Urinary bladder (tissue), 4 donors: ENCODE results near the gene ABCC4. TPM values are rescaled to one million over a fixed set of nuclear protein-coding genes. Genes with fewer than 3 reads are reported as not detected.
A peak's percentile ranks its signal among the peaks of the same experiment; 100 is the strongest.

Experiments
- DNase-seq: peaks from one replicate; pipeline ENCODE4 v3.0.0-alpha.2; 2015; ENCODE audit errors: extremely low spot score
- H3K27ac ChIP-seq: one replicate; pipeline ENCODE4 v1.5.1; 2013; ENCODE audit warnings: low read depth, mild to moderate bottlenecking, moderate library complexity
- H3K36me3 ChIP-seq: one replicate; pipeline ENCODE4 v1.6.1; 2013; ENCODE audit warnings: mild to moderate bottlenecking, moderate library complexity; ENCODE audit not compliant: insufficient read depth
- H3K4me1 ChIP-seq: one replicate; pipeline ENCODE4 v1.6.1; 2013; ENCODE audit warnings: mild to moderate bottlenecking, moderate library complexity; ENCODE audit not compliant: insufficient read depth
- H3K4me3 ChIP-seq: one replicate; pipeline ENCODE4 v1.5.1; 2013; ENCODE audit warnings: low read depth, low read length
- WGBS: extraction: QIAGEN DNeasy Blood & Tissue Kit; methylation state at CpG from one replicate; pipeline ENCODE4 v1.1.7; 2013; 5-methylcytosine and 5-hydroxymethylcytosine counted together
- polyA plus RNA-seq: library from polyadenylated mRNA; stranded (reverse); fragments of 200-250 nt; gene quantifications from one replicate; pipeline ENCODE4 v1.2.3, GENCODE V29; 2013
- total RNA-seq: library from RNA; depleted of rRNA; stranded (reverse); fragments of >200 nt; gene quantifications from one replicate; pipeline ENCODE4 v1.2.3, GENCODE V29; 2014
- donor health status: healthy with polysubstance abuse.
- donor health status: healthy.

ABCC4 gene
- total and polyA plus RNA-seq, 2 donors = 31.4 to 32.5 TPM

GRCh38 chr13:95124959-95125358 lies 176.3 kb downstream of the ABCC4 start:
- WGBS = 77% methylated on average over 2 of the region's 2 CpGs
- no peak for DNase-seq
- H3K4me3 ChIP-seq = no peak overlapping the region
- no peaks in the 10 kb centered on the region for H3K4me1 ChIP-seq
- no peak overlapping the region for H3K27ac ChIP-seq
- no peaks in the 10 kb centered on the region for H3K36me3 ChIP-seq

DNA sequence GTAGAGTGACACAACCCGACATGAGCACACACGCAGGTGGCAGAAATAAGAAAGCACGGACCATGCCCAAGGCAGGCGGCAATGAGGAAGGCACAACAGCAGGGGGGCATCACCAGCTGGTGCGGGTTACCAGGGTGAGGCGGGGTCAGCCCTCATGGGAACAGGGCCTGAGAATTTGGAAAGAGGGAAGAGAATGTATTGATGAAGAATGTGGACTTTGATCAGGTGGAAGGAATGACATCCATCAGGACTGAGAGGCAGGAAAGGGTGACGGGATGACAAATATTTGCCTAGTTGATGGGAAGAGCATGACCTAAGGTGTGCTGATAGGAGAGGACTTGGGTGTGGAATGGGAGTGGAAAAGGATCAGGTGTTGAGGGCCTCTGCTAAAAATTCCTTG lies 177.5 kb downstream of the ABCC4 start:
- Histone ChIP-seq H3K36me3 (no peaks in the 10 kb centered on the region), H3K4me3 (no peak overlapping the region), H3K4me1 (no peaks in the 10 kb centered on the region), H3K27ac (no peak overlapping the region)
- no peak for DNase-seq
- 83% methylated on average over 7 of the region's 7 CpGs for WGBS

GRCh38 chr13:95122063-95122462 lies 179.2 kb downstream of the ABCC4 start:
- 56% methylated on average over 4 of the region's 4 CpGs for WGBS
- Histone ChIP-seq H3K4me1 (no peaks in the 10 kb centered on the region), H3K27ac (no peak overlapping the region), H3K4me3 (no peak overlapping the region), H3K36me3 (no peaks in the 10 kb centered on the region)
- DNase-seq = no peak

DNA sequence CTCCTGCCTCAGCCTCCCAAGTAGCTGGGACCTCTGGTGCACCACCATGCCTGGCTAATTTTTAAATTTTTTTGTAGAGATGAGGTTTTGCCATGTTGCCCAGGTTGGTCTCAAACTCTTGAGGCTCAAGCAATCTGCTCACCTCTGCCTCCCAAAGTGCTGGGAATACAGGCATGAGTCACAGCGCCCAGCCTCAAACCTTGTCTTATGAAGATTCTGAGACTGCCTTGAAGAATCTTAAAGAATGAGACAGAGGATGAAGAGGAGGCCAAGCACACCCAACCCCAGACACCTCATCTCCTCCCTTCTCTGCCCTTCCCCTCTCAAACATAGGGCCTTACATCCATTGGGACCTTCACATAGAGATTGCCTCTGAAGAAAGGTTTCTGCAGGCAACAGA lies 179.7 kb downstream of the ABCC4 start:
- Histone ChIP-seq H3K36me3 (no peaks in the 10 kb centered on the region), H3K4me3 (no peak overlapping the region), H3K4me1 (no peaks in the 10 kb centered on the region), H3K27ac (no peak overlapping the region)
- WGBS = 100% methylated on average over 1 of the region's 1 CpG
- no peak for DNase-seq

GRCh38 chr13:95120650-95121049 lies 180.6 kb downstream of the ABCC4 start:
- H3K27ac ChIP-seq = no peak overlapping the region
- no peaks in the 10 kb centered on the region for H3K4me1 ChIP-seq
- H3K36me3 ChIP-seq = no peaks in the 10 kb centered on the region
- no peak overlapping the region for H3K4me3 ChIP-seq
- DNase-seq = no peak
- whole genome bisulfite sequencing = 99% methylated on average over 2 of the region's 2 CpGs

DNA sequence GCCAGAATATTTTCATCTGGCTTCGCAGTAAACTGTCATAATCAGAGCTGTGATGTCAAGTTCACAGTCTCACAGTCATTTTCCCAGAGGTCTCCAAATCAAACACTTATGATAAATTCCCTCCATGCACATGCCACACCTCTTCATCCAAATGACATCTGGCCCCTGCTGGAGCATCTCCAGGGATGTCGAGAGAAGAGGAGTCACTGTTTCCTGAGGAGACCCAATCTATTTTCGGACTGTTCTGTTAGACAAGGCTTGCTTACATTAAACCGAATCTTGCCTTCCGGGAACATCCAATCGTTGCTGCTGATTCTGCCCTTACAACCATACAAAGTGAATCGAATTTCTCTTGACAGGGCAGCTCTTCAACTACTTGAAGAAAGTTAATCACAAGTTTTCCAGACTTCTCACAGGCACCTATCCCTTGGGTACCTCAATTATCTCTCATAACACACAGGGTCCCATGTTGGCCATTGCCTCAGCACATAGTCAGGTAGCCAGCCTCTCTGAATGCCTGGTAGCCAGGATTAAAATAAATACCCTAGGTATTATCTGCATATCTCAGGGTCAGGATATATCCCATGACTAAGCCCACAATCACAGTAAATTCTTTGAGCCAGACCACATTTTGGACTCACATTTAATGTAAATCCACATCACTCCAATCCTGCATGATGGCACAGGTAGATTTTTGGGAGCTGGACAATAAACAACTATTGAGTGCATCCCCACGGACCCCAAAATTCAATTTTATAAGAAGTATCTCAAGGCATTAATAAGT lies 182.5 kb downstream of the ABCC4 start:
- no peak overlapping the region for H3K4me3 ChIP-seq
- H3K27ac ChIP-seq = no peak overlapping the region
- no peaks in the 10 kb centered on the region for H3K36me3 ChIP-seq
- no peaks in the 10 kb centered on the region for H3K4me1 ChIP-seq
- 91% methylated on average over 8 of the region's 8 CpGs for WGBS
- DNase-seq = no peak

GRCh38 chr13:95117092-95117491 lies 184.2 kb downstream of the ABCC4 start:
- no peaks in the 10 kb centered on the region for H3K36me3 ChIP-seq

DNA sequence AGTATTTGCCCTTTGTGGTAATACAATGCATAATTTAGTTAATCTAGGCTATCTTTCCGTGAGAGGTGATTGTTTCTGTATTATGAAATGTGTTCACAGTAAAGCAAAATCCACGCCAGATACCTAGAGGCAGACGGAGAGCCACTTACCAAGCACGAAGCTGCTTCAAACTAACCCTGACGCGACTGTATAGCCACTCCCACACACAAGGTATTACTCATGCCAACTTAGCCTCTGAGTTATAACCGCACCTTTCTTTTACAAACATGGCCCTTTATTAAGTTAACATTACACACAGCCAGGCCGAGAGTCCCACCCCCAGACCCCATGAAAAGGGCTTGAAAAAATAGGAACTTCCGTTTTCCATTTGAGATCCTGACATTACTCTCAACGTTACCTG lies 185.7 kb downstream of the ABCC4 start:
- Histone ChIP-seq H3K27ac (no peak overlapping the region), H3K4me1 (no peaks in the 10 kb centered on the region), H3K36me3 (no peaks in the 10 kb centered on the region), H3K4me3 (no peak overlapping the region)
- DNase-seq = peak; percentile 14
- WGBS = 85% methylated on average over 10 of the region's 10 CpGs

More at GRCh38 chr13:95117092-95117491, 184.2 kb downstream of the ABCC4 start:
- no peak overlapping the region for H3K4me3 ChIP-seq
- DNase-seq = no peak
- H3K27ac ChIP-seq = no peak overlapping the region
- WGBS = 65% methylated on average over 6 of the region's 6 CpGs
- no peaks in the 10 kb centered on the region for H3K4me1 ChIP-seq

GRCh38 chr13:95113601-95114000 lies 187.7 kb downstream of the ABCC4 start:
- DNase-seq = no peak
- H3K4me3 ChIP-seq = no peak overlapping the region
- H3K4me1 ChIP-seq = no peaks in the 10 kb centered on the region
- H3K36me3 ChIP-seq = no peaks in the 10 kb centered on the region
- 88% methylated on average over 5 of the region's 5 CpGs for WGBS
- no peak overlapping the region for H3K27ac ChIP-seq

DNA sequence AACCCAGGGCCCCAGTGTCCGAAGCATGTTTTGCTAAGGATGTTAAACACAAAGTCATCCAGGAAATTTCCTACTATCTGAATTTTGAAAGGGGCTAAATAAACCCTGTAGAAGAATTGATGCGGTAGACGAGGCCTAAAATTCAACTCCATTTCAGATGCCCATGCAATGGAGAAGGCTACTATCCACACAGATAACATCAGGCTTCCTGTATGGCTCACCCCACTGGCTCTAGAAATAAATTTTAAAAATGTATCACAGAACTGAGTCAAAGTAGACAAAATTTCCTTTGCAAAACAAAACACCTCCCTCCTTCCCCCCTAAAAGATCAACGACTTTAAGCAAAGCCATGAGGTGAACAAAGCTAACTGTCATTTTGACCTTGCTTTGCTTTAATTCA lies 188.4 kb downstream of the ABCC4 start:
- no peaks in the 10 kb centered on the region for H3K36me3 ChIP-seq
- no peak for DNase-seq
- H3K4me1 ChIP-seq = no peaks in the 10 kb centered on the region
- no peak overlapping the region for H3K4me3 ChIP-seq
- no peak overlapping the region for H3K27ac ChIP-seq
- WGBS = 85% methylated on average over 4 of the region's 4 CpGs

DNA sequence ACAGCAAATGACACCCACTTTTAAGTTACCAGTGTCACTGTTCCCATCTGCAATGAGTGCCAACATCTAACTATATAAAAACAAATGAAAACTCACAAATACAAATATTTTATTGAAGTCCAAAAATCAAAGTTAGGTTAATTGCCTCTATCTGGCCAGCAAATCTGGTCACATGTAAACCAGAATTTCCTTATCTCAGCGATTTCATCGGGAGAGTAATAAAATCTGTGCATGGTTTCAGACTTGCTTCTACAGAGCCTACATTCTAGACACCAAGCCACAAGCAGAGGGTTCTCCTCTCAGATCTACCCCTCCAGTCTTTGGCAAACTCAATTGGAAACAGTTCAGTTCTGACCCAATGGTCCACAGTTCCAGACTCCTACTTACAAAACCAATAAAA lies 189.6 kb downstream of the ABCC4 start:
- H3K36me3 ChIP-seq = no peaks in the 10 kb centered on the region
- 59% methylated on average over 2 of the region's 2 CpGs for whole genome bisulfite sequencing
- no peaks in the 10 kb centered on the region for H3K4me1 ChIP-seq
- DNase-seq = no peak
- H3K4me3 ChIP-seq = no peak overlapping the region
- no peak overlapping the region for H3K27ac ChIP-seq

- H3K27ac ChIP-seq = no peak overlapping the region
- H3K4me1 ChIP-seq = no peaks in the 10 kb centered on the region
- no peak overlapping the region for H3K4me3 ChIP-seq
- no peak for DNase-seq
- no peaks in the 10 kb centered on the region for H3K36me3 ChIP-seq
- WGBS = 66% methylated on average over 1 of the region's 1 CpG
Measured at GRCh38 chr13:95106562-95106961, 194.7 kb downstream of the ABCC4 start.

DNA sequence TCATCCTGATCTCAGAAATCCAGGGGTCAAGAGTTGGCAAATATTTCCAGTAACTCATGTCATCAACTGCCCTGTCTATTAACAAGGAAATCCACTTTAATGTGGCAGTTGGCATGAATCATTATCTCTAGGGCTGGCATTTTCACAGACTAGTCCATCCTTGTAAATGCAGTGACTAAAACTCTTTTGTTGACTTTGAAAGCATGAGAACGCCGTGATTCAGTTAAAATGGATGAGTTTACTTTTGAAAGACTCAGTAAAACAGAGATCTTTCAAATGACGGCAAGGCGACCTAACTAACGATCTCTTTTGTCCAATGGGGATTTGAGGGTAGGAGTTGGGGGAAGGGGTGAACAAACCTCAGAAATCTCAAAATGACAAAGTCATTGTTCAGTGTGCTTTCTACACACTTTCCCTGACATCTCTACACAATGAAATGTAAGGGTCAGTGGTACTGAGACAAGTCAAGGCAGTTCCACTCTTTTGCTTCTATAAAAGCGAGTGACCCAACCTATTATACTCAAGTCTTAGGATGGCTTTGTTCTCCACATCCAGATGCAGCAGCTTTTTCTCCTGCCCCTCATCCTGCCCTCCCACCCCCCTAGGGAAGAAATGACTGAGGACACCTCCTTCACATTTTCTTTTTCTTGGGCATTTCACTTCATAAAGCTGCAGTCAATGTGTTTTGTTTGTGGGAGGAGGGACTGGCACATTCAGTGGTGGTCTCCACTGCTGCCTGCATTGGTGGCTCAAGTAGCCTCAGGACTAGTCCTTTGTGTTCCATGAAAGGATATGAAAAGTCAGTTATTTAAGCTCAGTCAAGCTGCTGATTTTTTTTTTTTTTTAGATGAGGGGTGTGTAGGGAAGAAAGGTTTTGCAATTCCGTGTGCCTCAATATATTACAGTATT lies 200.5 kb downstream of the ABCC4 start:
- no peak overlapping the region for H3K27ac ChIP-seq
- 74% methylated on average over 7 of the region's 7 CpGs for WGBS

GRCh38 chr13:95099541-95099940 lies 201.7 kb downstream of the ABCC4 start:
- DNase-seq = no peak
- H3K4me1 ChIP-seq = peaks cover 1% of the 10 kb centered on the region
- H3K4me3 ChIP-seq = no peak overlapping the region
- WGBS = 95% methylated on average over 6 of the region's 6 CpGs
- H3K27ac ChIP-seq = no peak overlapping the region
- H3K36me3 ChIP-seq = no peaks in the 10 kb centered on the region

More for the DNA sequence above, 200.5 kb downstream of the ABCC4 start:
- peak; percentile 23 for DNase-seq
- H3K36me3 ChIP-seq = no peaks in the 10 kb centered on the region
- H3K4me3 ChIP-seq = no peak overlapping the region
- peaks cover 1% of the 10 kb centered on the region for H3K4me1 ChIP-seq
